Left ventricle myocardium superior (tissue), 1 donor: Measurements from ENCODE around the gene PODXL2. TPM values are rescaled to one million over a fixed set of nuclear protein-coding genes. Genes with fewer than 3 reads are reported as not detected.

Source experiments
- ATAC-seq: fragments of 200-7000 bp; cut with Tn5 transposase; one replicate; pipeline ENCODE4 v1.9.1; 2020; ENCODE audit warnings: mild to moderate bottlenecking, moderate library complexity
- DNase-seq: peaks from one replicate; pipeline ENCODE4 v3.0.0-alpha.2; 2020
- intact Hi-C: fragments of 100-400 bp; cut with micrococcal nuclease; formaldehyde crosslinking; loops from one replicate; pipeline ENCODE4 v1.11.0; 2022
- total RNA-seq: library from RNA; stranded (reverse); fragmentation: NEBNext Ultra II Directional; extraction: Animal tissue kit (Norgen Biotek cat#: 25700); gene quantifications from one replicate; pipeline ENCODE4 v1.2.1, GENCODE V29; 2021
- donor health status: DM: no; HTN: yes; CAD: no; lungs with severe emphysema.

The PODXL2 gene
- total RNA-seq, 1 donor from 2014 or later = 1.5 TPM

- ATAC-seq (no peak), DNase-seq (no peak)
- intact Hi-C loops = no loop called here
Measured at GRCh38 chr3:127670229-127670559, 41.2 kb downstream of the PODXL2 start.

GRCh38 chr3:127670761-127671522 lies 42.0 kb downstream of the PODXL2 start:
- intact Hi-C loops = no loop called here
- DNase-seq (no peak), ATAC-seq (no peak)

GRCh38 chr3:127671523-127672428 lies 42.8 kb downstream of the PODXL2 start:
- ATAC-seq = peak; percentile 35
- peak; percentile 51 for DNase-seq
- intact Hi-C loops = no loop called here

- DNase-seq (peak; percentile 94), ATAC-seq (peak; percentile 93)
- intact Hi-C loops = no loop called here
Measured at GRCh38 chr3:127672429-127673190, 43.6 kb downstream of the PODXL2 start, which contains the start of gene ABTB1. ABTB1 (plus strand) TSS chr3:127672952; CDS start chr3:127673026, 74 bp downstream.

GRCh38 chr3:127673191-127674100 lies 44.5 kb downstream of the PODXL2 start:
- intact Hi-C loops = no loop called here
- ATAC-seq = peak; percentile 70
- peak; percentile 79 for DNase-seq

GRCh38 chr3:127674101-127674721 lies 45.2 kb downstream of the PODXL2 start:
- DNase-seq (no peak), ATAC-seq (no peak)
- intact Hi-C loops = no loop called here

- intact Hi-C loops = no loop called here
- ATAC-seq (no peak), DNase-seq (no peak)
Measured at GRCh38 chr3:127674790-127675189, 45.8 kb downstream of the PODXL2 start.

- intact Hi-C loops = no loop called here
- DNase-seq (no peak), ATAC-seq (no peak)
Measured at GRCh38 chr3:127675651-127676391, 46.8 kb downstream of the PODXL2 start.

GRCh38 chr3:127676456-127676855 lies 47.5 kb downstream of the PODXL2 start:
- ATAC-seq (no peak), DNase-seq (no peak)
- intact Hi-C loops = no loop called here

- ATAC-seq = no peak
- no peak for DNase-seq
- intact Hi-C loops = no loop called here
Measured at GRCh38 chr3:127676921-127677351, 48.0 kb downstream of the PODXL2 start.

GRCh38 chr3:127677541-127678314 lies 48.7 kb downstream of the PODXL2 start:
- intact Hi-C loops = no loop called here
- DNase-seq = no peak

GRCh38 chr3:127678315-127678599 lies 49.3 kb downstream of the PODXL2 start:
- intact Hi-C loops = no loop called here
- no peak for DNase-seq
- ATAC-seq = no peak

More at GRCh38 chr3:127677541-127678314, 48.7 kb downstream of the PODXL2 start:
- no peak for ATAC-seq

- DNase-seq (no peak), ATAC-seq (peak; percentile 6)
- intact Hi-C loops = no loop called here
Measured at GRCh38 chr3:127678611-127679533, 49.9 kb downstream of the PODXL2 start.

- ATAC-seq = no peak
- no peak for DNase-seq
- intact Hi-C loops = no loop called here
Measured at GRCh38 chr3:127679534-127680145, 50.7 kb downstream of the PODXL2 start.

- no peak for ATAC-seq
- intact Hi-C loops = no loop called here
- no peak for DNase-seq
Measured at GRCh38 chr3:127680146-127680661, 51.2 kb downstream of the PODXL2 start.
